ENCODE results near the gene SEPTIN1. TPM values are rescaled to one million over a fixed set of nuclear protein-coding genes. Genes with fewer than 3 reads are reported as not detected.

The SEPTIN1 gene
- total and polyA plus RNA-seq, 2 of the 13 experiments (the other 11 are each of a cell fraction or from before 2014, with no cell fraction given) = 0.18 to 0.67 TPM

DNA sequence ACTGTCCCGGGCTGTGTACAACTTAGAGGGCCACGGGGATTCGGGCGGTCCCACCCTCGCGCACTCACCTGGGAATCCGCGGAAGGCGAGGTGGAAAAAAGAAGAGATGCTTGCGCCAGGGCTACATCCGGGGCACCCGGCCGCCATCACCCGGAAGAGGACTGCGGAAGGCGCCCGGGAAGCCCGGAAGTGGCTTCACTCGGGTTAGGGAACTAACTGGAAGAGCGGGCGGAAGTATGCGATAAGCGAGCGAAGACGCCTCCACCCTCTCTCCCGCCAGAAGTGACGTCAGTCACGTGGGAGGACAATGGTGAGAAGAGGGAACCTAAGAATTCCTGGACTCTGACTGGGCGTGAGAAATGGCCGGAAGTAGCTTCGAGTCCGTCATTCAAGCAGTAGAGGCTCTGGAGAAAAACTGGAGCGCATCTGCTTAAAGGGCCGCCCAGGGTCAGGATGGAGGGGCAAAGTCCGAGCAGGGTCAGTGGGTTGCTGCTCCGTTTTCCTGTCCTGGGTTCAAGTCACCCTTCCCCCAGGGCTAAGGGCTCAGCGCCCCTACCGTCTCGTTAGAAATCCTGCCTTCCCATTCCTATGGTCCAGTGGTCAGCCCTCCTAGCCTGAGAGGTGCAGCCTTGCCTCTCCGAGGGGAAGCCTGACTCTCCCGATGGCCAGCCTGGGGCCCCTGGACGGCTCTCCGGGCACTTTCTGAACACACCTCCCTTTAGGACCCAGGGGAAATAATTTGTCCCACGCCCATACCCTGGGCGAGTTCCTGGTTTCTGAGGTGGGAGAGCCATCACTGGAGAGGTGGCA is 27.0 kb downstream of the SEPTIN1 start, which contains the start of gene CD2BP2 (continued):
- TF ChIP-seq, protein P1, sequence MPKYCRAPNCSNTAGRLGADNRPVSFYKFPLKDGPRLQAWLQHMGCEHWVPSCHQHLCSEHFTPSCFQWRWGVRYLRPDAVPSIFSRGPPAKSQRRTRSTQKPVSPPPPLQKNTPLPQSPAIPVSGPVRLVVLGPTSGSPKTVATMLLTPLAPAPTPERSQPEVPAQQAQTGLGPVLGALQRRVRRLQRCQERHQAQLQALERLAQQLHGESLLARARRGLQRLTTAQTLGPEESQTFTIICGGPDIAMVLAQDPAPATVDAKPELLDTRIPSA (CRISPR knock-in tag; IDR thresholded peaks at IDR 0.05; ENCODE audit: borderline replicate concordance) = no peak
- TF ChIP-seq, protein P2, sequence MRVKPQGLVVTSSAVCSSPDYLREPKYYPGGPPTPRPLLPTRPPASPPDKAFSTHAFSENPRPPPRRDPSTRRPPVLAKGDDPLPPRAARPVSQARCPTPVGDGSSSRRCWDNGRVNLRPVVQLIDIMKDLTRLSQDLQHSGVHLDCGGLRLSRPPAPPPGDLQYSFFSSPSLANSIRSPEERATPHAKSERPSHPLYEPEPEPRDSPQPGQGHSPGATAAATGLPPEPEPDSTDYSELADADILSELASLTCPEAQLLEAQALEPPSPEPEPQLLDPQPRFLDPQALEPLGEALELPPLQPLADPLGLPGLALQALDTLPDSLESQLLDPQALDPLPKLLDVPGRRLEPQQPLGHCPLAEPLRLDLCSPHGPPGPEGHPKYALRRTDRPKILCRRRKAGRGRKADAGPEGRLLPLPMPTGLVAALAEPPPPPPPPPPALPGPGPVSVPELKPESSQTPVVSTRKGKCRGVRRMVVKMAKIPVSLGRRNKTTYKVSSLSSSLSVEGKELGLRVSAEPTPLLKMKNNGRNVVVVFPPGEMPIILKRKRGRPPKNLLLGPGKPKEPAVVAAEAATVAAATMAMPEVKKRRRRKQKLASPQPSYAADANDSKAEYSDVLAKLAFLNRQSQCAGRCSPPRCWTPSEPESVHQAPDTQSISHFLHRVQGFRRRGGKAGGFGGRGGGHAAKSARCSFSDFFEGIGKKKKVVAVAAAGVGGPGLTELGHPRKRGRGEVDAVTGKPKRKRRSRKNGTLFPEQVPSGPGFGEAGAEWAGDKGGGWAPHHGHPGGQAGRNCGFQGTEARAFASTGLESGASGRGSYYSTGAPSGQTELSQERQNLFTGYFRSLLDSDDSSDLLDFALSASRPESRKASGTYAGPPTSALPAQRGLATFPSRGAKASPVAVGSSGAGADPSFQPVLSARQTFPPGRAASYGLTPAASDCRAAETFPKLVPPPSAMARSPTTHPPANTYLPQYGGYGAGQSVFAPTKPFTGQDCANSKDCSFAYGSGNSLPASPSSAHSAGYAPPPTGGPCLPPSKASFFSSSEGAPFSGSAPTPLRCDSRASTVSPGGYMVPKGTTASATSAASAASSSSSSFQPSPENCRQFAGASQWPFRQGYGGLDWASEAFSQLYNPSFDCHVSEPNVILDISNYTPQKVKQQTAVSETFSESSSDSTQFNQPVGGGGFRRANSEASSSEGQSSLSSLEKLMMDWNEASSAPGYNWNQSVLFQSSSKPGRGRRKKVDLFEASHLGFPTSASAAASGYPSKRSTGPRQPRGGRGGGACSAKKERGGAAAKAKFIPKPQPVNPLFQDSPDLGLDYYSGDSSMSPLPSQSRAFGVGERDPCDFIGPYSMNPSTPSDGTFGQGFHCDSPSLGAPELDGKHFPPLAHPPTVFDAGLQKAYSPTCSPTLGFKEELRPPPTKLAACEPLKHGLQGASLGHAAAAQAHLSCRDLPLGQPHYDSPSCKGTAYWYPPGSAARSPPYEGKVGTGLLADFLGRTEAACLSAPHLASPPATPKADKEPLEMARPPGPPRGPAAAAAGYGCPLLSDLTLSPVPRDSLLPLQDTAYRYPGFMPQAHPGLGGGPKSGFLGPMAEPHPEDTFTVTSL (CRISPR knock-in tag; IDR thresholded peaks at IDR 0.05; ENCODE audit: borderline replicate concordance) = peak; percentile 62; the same call in 1 of the 2 replicates
- TF ChIP-seq NFRKB (IDR thresholded peaks at IDR 0.05) (no peak), ZNF501 (CRISPR knock-in tag; IDR thresholded peaks at IDR 0.05) (peak; percentile 77), ZNF496 (CRISPR knock-in tag; IDR thresholded peaks at IDR 0.05; ENCODE audit: insufficient replicate concordance) (no peak), GATAD1 (CRISPR knock-in tag; IDR thresholded peaks at IDR 0.05) (peak; percentile 91), RNF2 (conservative IDR thresholded peaks at IDR 0.05; ENCODE audit: low read depth) (peak; percentile 61; the same call in 1 of the 2 replicates), ZBTB21 (CRISPR knock-in tag; IDR thresholded peaks at IDR 0.05) (peak; percentile 90), SALL2 (CRISPR knock-in tag; IDR thresholded peaks at IDR 0.05) (peak; percentile 67), SAFB2 (CRISPR knock-in tag; IDR thresholded peaks at IDR 0.05; ENCODE audit: borderline replicate concordance, low read depth) (peak; percentile 63; the same call in 1 of the 2 replicates), ZNF33A (CRISPR knock-in tag; IDR thresholded peaks at IDR 0.05; ENCODE audit: borderline replicate concordance) (no peak; the same call in 1 of the 2 replicates), KAT8 (CRISPR knock-in tag; IDR thresholded peaks at IDR 0.05) (peak; percentile 98), RFX3 (CRISPR knock-in tag; IDR thresholded peaks at IDR 0.05) (0 out of 2 replicates have a peak, but pooled peaks have one; percentile 33)
- TF ChIP-seq, protein P3, sequence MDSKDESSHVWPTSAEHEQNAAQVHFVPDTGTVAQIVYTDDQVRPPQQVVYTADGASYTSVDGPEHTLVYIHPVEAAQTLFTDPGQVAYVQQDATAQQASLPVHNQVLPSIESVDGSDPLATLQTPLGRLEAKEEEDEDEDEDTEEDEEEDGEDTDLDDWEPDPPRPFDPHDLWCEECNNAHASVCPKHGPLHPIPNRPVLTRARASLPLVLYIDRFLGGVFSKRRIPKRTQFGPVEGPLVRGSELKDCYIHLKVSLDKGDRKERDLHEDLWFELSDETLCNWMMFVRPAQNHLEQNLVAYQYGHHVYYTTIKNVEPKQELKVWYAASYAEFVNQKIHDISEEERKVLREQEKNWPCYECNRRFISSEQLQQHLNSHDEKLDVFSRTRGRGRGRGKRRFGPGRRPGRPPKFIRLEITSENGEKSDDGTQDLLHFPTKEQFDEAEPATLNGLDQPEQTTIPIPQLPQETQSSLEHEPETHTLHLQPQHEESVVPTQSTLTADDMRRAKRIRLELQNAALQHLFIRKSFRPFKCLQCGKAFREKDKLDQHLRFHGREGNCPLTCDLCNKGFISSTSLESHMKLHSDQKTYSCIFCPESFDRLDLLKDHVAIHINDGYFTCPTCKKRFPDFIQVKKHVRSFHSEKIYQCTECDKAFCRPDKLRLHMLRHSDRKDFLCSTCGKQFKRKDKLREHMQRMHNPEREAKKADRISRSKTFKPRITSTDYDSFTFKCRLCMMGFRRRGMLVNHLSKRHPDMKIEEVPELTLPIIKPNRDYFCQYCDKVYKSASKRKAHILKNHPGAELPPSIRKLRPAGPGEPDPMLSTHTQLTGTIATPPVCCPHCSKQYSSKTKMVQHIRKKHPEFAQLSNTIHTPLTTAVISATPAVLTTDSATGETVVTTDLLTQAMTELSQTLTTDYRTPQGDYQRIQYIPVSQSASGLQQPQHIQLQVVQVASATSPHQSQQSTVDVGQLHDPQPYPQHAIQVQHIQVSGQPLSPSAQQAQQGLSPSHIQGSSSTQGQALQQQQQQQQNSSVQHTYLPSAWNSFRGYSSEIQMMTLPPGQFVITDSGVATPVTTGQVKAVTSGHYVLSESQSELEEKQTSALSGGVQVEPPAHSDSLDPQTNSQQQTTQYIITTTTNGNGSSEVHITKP (CRISPR knock-in tag; IDR thresholded peaks at IDR 0.05; ENCODE audit: low read depth) = no peak; the same call in 1 of the 2 replicates
- TF ChIP-seq, protein P4, sequence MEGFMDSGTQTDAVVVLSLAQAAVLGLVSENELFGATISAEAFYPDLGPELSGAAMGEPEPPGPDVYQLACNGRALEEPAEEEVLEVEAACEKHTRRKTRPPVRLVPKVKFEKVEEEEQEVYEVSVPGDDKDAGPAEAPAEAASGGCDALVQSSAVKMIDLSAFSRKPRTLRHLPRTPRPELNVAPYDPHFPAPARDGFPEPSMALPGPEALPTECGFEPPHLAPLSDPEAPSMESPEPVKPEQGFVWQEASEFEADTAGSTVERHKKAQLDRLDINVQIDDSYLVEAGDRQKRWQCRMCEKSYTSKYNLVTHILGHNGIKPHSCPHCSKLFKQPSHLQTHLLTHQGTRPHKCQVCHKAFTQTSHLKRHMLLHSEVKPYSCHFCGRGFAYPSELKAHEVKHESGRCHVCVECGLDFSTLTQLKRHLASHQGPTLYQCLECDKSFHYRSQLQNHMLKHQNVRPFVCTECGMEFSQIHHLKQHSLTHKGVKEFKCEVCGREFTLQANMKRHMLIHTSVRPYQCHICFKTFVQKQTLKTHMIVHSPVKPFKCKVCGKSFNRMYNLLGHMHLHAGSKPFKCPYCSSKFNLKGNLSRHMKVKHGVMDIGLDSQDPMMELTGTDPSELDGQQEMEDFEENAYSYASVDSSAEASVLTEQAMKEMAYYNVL (CRISPR knock-in tag; IDR thresholded peaks at IDR 0.05; ENCODE audit: borderline replicate concordance) = peak; percentile 19; the same call in 1 of the 2 replicates
